PC-3 (cell line): ENCODE data around the gene CCDC180.
"Not testable (repeated sequence)": the region's sequence is repeated elsewhere in the genome, so short reads cannot be mapped to it uniquely, and the experiment has no call there.

Experiments
- CTCF ChIP-seq: fragments of 300-600 bp; sonication (generic); conservative IDR thresholded peaks from 2 replicates; pipeline ENCODE4 v1.5.1; 2017; ENCODE audit warnings: antibody characterized with exemption, low read depth, mild to moderate bottlenecking, low read length
- EZH2 ChIP-seq: fragments of 300-600 bp; sonication (generic); IDR thresholded peaks from one replicate; pipeline ENCODE4 v1.6.1; 2017; ENCODE audit warnings: antibody characterized with exemption, mild to moderate bottlenecking, low read length; ENCODE audit not compliant: unreplicated experiment
- EZH2phosphoT487 ChIP-seq: fragments of 300-600 bp; sonication (generic); IDR thresholded peaks from 2 replicates; pipeline ENCODE4 v1.6.1; 2018; ENCODE audit warnings: mild to moderate bottlenecking, antibody characterized with exemption, low read length, borderline replicate concordance

- TF ChIP-seq CTCF, EZH2, EZH2phosphoT487: not testable (repeated sequence)
These were observed 47.5 kb upstream of the CCDC180 start for GRCh38 chr9:97259834-97260514.
